ENCODE results near the gene LAPTM5.

The LAPTM5 gene

GRCh38 chr1:30727824-30728223, 29.8 kb downstream of the LAPTM5 start:
- no peak for DNase-seq

GRCh38 chr1:30726773-30727684, 30.5 kb downstream of the LAPTM5 start:
- DNase-seq: no peak

GRCh38 chr1:30726236-30726635, 31.3 kb downstream of the LAPTM5 start:
- DNase-seq: no peak

GRCh38 chr1:30725450-30726095, 32.0 kb downstream of the LAPTM5 start:
- DNase-seq: no peak

- no peak for DNase-seq
These were observed 32.7 kb downstream of the LAPTM5 start for GRCh38 chr1:30724655-30725421.

GRCh38 chr1:30724175-30724574, 33.4 kb downstream of the LAPTM5 start:
- no peak for DNase-seq

GRCh38 chr1:30723331-30723755, 34.2 kb downstream of the LAPTM5 start, which contains the start of gene MATN1:
Gene MATN1, minus strand, starts transcription at chr1:30723585. Its CDS starts 34 bp downstream, at chr1:30723551.
- no peak for DNase-seq

GRCh38 chr1:30721812-30722537, 35.6 kb downstream of the LAPTM5 start:
- no peak for DNase-seq

- no peak for DNase-seq
These were observed 36.2 kb downstream of the LAPTM5 start for GRCh38 chr1:30721341-30721793.

GRCh38 chr1:30720271-30721223, 37.0 kb downstream of the LAPTM5 start:
- no peak for DNase-seq

GRCh38 chr1:30719406-30720270, 37.9 kb downstream of the LAPTM5 start:
- DNase-seq: no peak

- DNase-seq: peak; percentile 88
These were observed 38.8 kb downstream of the LAPTM5 start for GRCh38 chr1:30718636-30719405.

GRCh38 chr1:30718091-30718635, 39.4 kb downstream of the LAPTM5 start:
- DNase-seq: peak; percentile 99

GRCh38 chr1:30716646-30717045, 40.9 kb downstream of the LAPTM5 start:
- no peak for DNase-seq

GRCh38 chr1:30715886-30716285, 41.7 kb downstream of the LAPTM5 start:
- no peak for DNase-seq

- DNase-seq: no peak
These were observed 42.4 kb downstream of the LAPTM5 start for GRCh38 chr1:30715216-30715615.

GRCh38 chr1:30714536-30715090, 43.0 kb downstream of the LAPTM5 start:
- DNase-seq: no peak

GRCh38 chr1:30714025-30714424, 43.5 kb downstream of the LAPTM5 start:
- no peak for DNase-seq

GRCh38 chr1:30713311-30713710, 44.3 kb downstream of the LAPTM5 start:
- no peak for DNase-seq
